Right lung (tissue), 5 donors: Measurements from ENCODE around the gene IVNS1ABP. TPM values are rescaled to one million over a fixed set of nuclear protein-coding genes. Genes with fewer than 3 reads are reported as not detected.

Experiments
- DNase-seq, 2 donors: peaks; one replicate each; pipeline ENCODE4 v3.0.0-alpha.2; 2013
- polyA plus RNA-seq, 5 donors: library from polyadenylated mRNA; unstranded; fragments of 120-200 nt; gene quantifications; one replicate each; pipeline versions ENCODE4 v1.2.1 to v1.2.3, GENCODE V29; 2013; ENCODE audit warnings: inconsistent platforms in 1 of 5, low replicate concordance in 1 of 5; ENCODE audit not compliant: insufficient read length in 5 of 5, insufficient read depth in 1 of 5

IVNS1ABP gene
- polyA plus RNA-seq, 5 donors, result 122 to 211 (median 200) TPM

DNA sequence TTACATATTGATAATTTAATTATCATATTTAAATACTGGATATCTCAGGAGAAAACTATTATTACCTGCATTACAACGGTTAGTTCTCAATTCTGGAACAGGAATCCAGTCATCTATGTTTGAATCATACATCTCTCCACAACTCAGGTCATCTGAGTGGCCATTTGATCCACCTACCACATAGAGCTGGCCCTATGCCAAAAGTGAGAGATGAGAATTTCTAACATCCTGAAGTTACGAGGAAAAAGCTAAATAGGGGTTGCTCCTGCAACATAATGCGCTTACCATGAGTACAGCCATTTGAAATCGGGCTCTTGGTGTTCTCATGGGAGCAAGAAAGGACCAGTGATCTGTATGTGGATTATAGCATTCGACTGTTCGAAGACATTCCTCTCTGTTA is 16.9 kb downstream of the IVNS1ABP start:
- no peak for DNase-seq

DNA sequence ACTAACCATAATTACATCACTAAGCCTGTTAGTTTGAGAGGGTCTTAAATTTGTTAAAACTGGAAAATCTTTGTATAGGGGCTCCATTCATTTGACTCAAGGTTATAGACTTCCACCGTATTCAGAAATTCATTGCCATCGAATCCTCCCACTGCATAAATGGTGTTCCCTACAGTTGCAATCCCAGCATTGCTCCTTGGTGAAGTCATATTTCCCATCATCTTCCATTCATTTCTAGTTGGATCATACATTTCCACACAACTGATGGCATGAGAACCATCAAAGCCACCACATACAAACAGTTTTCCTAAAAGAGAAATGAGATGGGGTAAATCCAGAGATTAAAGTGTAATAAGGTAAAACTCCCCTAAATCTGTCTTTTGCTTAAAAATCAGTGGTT is 19.1 kb downstream of the IVNS1ABP start:
- no peak for DNase-seq

DNA sequence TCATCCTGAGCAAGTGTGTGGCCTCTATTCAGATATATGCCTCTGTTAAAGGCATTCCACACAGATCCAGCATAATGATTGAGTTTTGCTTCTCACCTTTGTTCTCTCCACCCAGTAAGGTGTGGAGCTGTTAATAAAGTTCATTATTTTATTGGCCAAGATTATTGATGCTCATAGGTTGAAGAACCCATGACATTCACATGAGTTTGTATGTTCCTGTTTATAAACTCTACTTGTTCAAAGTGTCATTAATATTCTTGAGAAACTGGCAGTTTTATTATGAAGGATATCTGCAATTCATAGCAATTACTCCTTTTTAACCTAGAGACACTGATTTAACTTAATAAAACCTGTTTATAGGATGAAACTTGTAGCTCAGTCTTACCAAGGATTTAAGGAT is 22.0 kb downstream of the IVNS1ABP start:
- no peak for DNase-seq

DNA sequence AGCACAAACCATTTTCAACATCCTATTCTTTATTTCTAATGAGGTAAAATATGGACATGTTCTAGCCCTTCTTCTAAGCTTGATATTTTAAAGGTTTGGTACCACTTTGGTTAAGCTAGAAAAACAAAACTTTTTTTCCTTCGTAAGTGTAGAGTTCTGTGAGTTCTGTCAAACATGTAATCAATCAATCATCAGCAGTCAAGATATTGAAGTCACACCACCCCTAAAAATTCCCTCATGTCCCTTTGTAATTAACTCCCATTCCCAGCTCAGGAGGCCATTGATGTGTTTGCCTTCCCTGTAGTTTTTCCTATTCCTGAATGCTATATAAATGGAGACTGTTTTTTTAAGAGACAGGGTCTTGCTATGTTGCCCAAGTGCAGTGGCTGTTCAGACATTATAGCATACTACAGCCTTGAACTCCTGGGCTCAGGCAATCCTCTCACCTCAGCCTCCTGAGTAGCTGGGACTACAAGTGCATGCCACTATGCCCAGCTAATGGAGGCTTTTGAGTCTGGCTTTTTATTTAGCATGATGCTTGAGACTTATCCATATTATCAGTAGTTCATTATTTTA is 23.0 kb downstream of the IVNS1ABP start:
- DNase-seq, result no peak

DNA sequence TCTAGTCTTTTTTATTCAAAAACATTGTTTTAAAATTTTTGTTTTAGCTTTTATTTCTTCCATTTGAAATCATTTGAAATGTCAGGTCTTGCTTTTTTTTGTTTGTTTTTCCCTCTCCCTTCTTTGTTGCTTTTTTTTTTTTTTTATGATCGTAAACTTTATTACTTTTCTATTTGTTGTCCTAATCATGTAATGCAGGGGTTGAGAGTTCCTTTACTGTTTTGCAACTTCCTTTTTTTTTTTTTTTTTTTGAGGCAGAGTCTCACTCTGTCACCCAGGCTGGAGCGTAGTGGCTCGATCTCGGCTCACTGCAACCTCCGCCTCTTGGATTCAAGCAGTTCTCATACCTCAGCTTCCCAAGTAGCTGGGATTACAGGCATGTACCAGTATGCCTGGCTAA is 24.8 kb downstream of the IVNS1ABP start:
- no peak for DNase-seq

DNA sequence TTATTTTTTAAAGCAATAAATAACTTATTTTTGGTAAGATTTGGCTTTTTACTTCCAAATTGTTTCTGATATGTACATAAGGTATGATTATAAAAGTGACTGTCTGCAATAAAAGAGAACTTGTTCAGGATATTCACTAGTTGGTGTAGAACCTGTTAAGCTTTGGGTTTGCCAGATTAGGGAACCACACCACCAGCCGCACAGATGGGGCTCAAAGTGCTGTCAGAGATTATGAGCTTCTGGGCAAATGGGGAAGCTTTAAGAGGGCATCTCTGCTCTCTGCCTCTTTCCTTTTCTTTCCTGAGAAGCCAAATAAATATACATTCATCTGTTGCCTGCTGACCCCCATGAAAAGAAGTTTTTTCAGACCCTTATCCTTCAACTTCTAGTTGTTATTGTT is 25.4 kb downstream of the IVNS1ABP start:
- DNase-seq, result no peak

DNA sequence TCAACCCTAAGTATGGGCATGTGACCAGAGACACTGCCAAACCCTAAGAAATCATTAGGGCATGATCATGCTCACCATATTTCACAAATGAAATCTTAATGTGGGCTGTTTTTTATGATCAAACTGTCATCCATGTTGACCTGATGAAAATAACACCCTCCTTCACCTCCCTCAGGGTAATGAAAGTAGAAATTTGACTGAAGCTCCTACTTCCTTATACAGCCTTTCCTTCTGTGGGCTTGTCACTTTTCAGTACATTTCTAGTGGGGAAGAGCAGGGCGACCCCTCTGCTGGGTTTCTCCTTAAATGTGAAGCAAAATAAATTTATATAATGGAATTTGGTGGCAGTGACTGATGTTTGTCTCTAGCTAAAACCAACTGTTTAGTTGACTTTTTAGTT is 25.9 kb downstream of the IVNS1ABP start:
- DNase-seq, result no peak

DNA sequence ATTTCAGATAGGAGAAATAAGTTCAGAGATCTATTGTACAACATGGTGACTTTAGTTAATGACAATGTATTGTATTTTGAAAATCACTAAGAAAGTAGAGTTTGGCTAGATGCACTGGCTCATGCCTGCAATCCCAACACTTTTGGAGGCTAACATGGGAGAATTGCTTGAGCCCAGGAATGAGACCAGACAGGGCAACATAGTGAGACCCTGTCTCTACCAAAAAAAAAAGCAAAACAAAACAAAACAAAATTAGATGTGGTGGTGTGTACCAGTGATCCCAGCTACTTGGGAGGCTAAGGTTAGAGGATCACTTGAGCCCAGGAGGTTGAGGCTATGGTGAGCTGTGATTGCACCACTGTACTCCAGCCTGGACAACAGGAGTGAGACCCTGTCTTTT is 27.2 kb downstream of the IVNS1ABP start:
- no peak for DNase-seq

DNA sequence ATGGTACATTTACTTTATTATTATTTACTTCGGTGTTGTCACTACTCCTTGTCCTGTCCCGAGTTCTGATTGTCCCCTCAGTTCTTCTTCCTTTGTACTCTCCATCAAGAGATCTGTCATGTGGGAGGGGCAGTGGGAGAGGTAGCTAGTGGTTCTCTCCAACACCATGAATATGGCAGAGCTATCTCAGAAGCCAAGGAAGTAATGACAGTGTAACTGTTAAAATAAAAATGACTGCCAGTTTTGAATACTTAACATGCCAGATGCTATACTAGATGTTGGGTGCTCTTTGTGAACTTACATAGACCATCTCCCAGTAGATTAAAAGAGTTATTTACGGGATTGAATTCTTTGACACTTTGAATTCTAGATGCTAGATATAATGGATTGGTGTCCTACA is 28.6 kb downstream of the IVNS1ABP start:
- no peak for DNase-seq

DNA sequence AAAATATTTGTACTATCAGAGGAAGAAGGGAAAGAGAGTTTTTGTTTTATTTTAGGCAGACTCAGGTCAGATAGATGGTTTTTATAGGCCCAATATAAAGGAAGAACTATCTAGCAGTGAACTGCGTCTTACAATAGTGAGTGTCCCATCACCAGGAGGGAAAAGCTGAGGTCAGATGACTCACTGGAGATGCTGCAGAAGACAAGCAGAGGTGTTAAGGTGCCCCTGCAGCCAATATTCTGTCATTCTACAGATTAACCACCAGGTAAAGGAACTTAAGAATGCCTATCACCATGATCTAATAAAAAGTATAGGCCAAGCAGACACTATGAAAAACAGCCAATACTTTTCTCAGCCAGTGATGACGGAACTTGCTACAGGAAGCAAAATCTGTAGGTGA is 29.6 kb downstream of the IVNS1ABP start:
- no peak for DNase-seq

DNA sequence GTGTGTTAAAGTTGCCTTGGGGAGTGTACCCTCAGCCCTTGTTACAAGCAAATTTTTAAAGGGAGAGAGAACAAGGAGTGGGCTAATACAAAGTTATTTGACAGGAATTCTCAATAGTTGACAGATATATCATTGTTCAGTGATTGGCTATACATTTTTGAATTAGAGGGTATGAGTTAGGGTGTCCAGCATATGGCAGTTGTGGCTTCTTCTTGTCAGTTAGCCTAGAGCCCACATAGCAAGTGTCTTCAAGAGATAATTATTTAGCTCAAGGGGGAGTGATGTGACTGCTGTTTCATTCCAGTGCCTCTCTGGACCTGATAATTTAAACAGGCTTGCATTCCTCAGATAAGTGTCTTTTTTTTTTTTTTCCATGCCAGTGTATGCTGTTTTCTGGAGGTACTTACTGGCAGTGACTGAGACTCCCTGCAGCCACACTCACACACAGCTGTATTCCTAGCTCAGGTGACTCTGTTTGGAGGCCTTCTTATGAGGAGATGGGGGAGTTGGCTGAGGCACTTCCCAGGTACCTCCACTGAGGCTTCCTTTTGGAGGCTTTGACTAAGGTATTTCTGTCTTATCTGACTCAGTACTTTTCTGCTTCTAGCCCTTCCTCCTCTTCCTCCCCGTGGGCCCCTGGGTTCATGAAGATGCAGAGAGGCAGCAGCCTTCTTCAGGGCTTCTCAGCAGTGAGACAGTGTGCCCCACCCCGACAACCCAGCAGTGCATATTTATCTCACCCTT is 32.3 kb downstream of the IVNS1ABP start:
- no peak for DNase-seq

DNA sequence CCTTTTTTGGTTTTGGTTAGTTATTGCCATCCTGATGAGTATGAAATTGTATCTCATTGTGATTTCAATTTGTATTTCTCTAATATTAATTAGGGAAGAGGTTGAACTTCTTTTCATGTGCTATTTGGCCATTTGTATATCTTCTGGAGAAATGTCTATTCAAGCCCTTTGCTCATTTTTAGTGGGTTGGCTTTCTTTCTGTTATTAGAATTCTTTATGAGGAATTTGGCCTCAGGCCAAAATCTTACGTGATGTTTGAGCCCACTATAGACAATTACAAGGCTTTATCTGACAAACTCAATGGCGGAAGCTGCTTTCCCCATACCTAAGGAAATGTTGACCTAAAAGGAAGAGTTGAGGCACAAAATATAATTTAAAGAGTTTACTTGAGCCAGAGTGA is 32.9 kb downstream of the IVNS1ABP start:
- DNase-seq, result no peak

DNA sequence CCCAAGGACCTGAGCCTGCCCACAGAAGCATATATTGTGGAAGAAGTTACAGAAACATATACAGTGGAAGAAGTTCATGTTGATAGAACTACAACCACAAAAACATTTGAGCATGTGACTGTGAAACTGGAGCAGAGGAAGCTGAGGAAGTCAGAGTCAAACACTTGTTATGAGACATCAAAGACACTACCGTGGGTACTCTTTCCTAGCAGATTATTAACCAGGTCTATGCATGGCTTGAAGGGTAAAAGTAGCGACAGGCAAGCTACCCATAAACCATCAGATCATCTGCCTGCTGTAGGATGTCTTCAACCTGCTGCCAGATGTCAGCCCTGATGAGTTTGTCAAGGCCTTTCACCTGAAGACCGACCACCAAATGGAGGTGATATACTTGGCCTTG is 35.8 kb downstream of the IVNS1ABP start:
- no peak for DNase-seq

DNA sequence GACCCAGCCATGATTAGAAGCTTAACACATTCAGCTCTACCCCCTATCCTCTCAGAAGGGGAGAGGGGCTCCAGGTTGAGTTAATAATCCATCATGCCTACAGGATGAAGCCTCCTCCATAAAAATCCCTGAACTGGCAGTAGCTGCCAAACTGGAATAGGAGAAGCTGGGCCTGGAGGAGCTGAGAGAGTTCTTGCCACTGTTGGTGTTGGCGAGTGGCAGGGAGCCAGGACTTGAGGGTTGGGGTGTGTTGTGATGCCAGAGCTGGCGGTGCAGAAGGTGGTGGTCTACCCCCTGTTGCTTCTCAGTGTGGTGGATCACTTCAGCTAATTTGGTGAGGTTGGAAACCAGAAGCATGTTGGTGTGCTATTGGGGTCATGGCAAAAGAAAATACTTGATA is 36.5 kb downstream of the IVNS1ABP start:
- no peak for DNase-seq

DNA sequence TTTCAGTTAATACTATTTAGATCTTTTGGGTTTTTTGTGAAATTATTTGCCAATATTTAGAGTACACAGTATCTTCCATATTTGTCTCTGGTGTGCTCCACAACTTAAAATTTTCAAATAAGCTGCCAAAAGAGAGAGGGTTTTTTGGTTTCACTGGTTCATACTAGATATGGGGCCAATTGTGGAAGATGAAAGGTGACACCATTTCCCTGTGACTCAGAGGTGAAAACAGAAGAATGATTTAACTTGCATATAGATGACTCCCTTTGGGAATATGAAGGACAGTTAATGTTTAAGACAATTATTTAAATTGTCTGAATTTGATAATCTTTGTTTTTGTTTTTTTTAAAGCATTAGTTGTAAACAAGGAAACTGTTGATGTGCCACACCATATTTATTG is 37.5 kb downstream of the IVNS1ABP start:
- no peak for DNase-seq

DNA sequence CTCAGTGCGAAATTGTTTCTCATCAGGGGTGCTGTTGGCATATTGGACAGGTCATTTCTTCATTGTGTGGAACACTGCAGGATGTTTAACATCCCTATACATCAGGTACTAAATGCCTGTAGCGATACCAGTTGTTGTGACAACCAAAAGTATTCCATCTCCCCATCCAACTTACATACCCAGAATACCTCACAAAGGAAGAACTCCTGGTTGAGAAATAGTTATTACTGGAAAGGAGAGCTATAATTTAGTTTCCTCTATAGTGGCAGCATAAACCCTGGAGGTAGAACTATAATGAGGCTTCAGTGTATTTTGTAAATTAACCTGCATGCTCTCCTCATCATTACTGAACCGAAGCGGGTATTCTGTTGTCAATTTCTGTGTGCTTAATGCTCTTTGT is 45.1 kb downstream of the IVNS1ABP start:
- no peak for DNase-seq

DNA sequence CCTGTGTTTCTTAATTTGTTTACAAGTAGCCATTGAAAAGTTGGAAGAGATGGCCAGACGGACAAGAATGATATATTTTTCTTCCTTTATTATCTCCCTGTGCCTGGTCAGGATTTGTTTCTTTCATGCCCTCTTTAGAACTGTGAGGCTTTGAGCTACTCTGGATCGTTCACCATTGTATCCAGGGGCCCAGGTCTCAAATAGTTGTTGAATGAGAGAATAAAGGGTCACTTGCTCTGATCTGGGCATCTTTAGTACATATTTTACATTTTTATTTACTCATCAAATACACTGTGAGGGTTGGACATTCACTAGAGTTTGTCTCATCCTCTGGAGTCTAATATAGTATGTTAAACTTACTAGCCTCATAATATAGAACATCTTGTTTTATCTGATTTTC is 48.7 kb downstream of the IVNS1ABP start:
- no peak for DNase-seq

DNA sequence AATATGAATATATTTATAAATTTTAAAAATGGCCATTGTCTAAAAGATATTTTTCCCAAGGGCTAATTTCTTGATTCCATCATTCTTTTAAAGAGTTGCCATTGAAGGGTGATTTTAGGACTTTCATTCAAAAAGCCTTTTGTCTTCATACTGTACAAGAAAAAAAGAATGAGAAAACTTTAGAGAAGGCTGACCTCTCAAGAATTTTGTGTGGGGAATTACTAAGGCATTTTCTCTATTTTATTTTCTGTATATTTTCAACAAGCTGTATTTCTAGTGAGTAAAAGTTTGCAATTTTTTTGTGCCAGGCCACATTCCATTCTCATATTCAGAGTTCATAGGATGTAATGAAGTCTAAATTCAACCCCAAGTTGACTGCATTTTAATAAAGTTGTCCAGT is 49.3 kb downstream of the IVNS1ABP start:
- no peak for DNase-seq

DNA sequence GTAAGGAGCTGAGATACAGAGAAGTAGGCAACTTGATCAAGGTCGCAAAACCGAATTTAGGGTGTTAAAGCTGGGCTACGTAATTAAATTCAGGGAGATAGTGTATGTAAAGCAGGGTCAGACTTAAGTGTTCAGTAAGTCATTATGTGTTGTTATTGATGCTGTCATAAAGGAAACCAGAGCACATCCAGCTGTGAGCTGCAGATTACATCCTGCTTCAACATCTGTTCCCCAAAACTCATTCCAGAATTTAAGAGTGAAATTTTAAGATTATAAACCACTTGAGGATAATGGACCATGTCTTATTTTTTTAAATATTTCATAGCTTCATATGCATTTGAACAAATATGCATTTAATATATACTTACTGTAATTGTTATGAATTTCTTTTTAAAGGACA is 49.7 kb downstream of the IVNS1ABP start:
- no peak for DNase-seq

DNA sequence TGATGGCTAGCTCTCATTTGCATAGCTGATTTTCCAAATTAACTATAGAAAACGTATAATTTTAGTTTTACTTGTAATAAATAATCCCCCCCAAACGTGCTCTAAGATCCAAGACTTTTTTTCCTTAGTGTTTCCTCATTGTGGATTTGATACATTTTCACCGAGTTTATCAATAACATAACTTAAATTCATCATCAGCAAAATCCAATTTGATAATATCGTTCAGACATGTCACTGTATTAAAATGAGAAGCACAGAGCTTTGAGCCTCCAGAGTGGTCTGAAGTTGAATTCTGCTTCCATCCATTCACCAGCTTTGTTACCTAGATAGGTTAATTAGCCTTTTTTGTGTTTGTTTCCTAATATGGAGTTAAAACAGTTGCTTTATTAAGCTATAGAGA is 51.7 kb downstream of the IVNS1ABP start:
- no peak for DNase-seq

DNA sequence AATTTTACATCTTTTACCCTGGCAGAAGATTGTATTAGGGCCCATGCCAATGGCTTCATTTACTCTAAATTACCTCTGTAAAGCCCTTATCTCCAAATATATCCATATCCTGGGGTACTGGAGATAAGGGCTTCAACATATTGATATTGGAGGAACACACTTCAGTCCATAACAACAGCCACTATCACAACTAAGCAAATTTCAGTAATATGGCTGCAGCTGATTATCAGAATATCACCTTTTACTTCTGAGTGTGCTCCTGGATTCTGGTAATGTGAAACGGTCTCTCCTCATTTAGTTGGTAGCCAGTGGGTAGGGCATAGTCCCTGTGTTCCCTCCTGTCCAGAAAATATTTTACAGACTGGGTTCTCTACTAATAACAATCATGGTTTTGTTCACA is 53.3 kb downstream of the IVNS1ABP start:
- DNase-seq, result no peak

DNA sequence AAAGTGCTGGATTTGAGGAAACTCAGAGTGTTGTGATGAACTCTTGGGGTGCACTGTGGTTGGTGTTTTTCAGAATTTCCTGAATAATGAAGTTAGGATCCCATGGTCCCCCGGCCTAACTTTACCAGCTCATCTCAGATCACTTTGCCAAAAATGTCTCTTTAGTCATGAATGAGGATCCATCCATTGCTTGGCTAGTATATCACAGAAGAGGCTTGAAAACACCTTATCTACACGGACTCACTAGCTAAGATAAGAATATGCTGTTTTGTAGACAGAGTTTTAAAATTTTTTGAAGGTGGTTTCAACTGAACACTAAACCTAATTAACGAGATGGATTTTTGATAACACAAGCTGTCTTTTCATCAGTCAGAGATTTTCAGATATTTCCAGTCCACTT is 53.8 kb downstream of the IVNS1ABP start:
- DNase-seq, result no peak

DNA sequence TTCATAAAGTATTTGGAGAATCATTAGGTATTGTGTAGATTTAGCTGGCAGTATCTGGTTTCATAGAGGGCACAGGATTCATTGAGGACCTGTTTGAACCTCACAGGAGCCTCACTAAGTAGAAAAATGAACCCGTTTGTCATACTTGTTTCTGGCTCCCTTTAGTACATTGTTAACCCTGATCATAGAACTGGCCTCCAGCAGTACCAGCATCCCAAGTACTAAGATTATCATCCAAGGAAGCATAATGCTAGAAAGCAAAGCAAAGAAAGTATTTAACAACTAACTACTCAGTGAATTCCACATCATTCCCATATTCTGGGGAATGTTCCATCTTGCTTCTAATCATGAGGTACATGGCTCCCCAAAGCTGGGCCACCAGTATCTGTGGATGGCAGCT is 54.9 kb downstream of the IVNS1ABP start:
- DNase-seq, result no peak

DNA sequence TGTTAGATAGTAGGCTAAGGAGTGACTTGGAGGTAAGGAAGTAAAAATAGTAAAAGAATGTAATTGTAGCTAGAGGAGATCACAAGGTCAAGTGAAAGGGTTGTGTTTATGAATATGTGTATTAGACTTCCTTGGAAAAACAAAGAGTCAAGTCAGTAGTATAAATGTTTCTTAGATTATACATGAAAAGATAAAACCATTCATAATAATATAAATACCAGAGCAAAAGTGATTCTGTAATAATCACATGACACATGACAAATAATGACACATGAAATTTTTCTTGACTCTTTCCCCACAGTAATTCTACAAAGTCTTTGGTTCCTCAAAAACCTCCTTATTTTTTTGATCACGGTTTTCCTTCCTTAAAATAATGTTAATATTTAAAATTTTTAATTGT is 56.4 kb downstream of the IVNS1ABP start:
- no peak for DNase-seq
